ENCODE measurements around the gene CIBAR2. TPM values are rescaled to one million over a fixed set of nuclear protein-coding genes. Genes with fewer than 3 reads are reported as not detected.

Gene CIBAR2
- total RNA-seq, 4 donors from 2014 or later = not detected

DNA sequence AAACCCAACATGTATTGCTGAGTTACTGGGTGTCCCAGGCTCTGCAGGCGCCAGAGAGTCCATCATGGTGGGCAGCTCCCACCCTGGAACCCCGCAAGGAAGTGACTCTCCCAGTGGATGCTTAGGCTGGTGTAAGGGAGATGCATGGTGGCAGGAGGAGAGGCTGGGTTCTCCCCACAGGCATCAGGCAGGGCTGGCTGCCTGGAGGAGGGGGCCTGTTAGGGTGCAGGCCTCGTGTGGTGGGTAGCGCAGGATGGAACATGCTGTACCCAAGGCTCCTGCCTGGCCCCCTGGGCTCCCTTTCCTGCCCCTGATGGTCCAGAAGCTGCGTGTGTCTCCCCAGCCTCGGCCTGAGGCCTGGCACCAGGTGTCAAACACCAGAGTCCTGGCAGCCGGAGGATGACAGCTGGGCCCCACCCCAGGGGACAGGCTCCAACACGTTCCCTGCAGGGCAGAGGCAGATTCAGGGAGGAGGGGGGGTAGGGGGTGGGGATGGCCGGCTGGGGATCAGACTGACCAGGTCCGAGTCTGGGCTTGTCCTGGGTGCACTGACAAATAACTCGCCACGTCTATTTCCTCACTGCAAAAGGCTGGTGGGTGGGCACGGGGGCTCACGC is 40.2 kb upstream of the CIBAR2 start:
- H3K27ac ChIP-seq = peak overlapping the region in 1 of 3 donors; percentile 32
- no peak for DNase-seq
- 94 to 96% methylated on average over 11 to 12 of the region's 14 CpGs for WGBS, 2 donors
- intact Hi-C loops (cut with DNase I) = no loop called here
- no peaks in the 10 kb centered on the region for H3K36me3 ChIP-seq
- H3K4me1 ChIP-seq = peaks cover 27 to 46% of the 10 kb centered on the region in 2 donors
- no peaks in the 10 kb centered on the region for H3K27me3 ChIP-seq
- TF ChIP-seq POLR2A (IDR thresholded peaks at IDR 0.05) = no peak
- TF ChIP-seq, protein P1, sequence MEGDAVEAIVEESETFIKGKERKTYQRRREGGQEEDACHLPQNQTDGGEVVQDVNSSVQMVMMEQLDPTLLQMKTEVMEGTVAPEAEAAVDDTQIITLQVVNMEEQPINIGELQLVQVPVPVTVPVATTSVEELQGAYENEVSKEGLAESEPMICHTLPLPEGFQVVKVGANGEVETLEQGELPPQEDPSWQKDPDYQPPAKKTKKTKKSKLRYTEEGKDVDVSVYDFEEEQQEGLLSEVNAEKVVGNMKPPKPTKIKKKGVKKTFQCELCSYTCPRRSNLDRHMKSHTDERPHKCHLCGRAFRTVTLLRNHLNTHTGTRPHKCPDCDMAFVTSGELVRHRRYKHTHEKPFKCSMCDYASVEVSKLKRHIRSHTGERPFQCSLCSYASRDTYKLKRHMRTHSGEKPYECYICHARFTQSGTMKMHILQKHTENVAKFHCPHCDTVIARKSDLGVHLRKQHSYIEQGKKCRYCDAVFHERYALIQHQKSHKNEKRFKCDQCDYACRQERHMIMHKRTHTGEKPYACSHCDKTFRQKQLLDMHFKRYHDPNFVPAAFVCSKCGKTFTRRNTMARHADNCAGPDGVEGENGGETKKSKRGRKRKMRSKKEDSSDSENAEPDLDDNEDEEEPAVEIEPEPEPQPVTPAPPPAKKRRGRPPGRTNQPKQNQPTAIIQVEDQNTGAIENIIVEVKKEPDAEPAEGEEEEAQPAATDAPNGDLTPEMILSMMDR (IDR thresholded peaks at IDR 0.05) = no peak
- H3K4me3 ChIP-seq (replicated peaks in 1 of 3) = no peak overlapping the region
- no peaks in the 10 kb centered on the region for H3K9me3 ChIP-seq

DNA sequence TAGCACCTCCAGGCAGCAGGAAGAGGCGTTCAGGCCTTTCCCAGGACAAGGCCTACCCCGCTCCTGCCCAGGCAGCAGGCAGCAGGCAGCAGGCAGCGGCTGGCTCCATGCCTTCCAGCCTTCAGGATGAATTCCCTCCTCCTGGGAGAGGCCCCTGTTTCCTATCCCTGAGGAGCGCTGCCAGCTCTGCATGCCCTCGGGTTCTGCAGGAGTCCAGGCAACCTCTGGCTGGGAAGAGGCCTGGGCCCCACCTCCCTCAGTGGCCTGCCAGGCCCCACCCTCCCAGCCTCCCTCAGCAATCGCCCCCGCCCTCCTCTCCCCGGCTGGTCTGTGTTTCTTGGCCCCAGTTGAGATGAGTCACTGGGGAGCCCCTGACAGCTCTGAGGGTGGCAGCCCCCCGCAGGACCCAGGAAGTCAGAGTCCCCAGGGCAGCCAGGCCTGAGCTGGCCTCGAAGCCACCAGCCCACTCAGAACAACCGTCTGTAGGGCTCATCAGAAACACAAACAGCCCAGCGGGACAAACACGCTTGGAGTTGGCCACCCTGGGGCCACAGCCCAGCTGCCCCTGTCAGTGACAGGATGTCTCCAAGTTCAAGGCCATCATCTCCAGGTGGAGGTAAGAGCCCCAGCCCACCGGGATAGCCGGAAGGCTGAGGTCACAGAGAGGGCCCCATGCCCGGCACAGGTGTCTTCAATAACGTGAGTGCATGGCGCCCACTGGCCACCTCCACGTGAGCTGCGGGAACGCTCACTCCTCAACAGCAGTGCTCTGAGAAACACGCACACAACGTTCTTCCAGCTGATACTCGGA is 39.5 kb upstream of the CIBAR2 start:
- no peaks in the 10 kb centered on the region for H3K9me3 ChIP-seq
- H3K27ac ChIP-seq = peak overlapping the region; percentile 6 to 44 (median 32)
- no peaks in the 10 kb centered on the region for H3K27me3 ChIP-seq
- TF ChIP-seq POLR2A (IDR thresholded peaks at IDR 0.05) = no peak
- TF ChIP-seq, protein P1 (IDR thresholded peaks at IDR 0.05) = no peak
- intact Hi-C loops (cut with DNase I) = no loop called here
- WGBS, 2 donors = 65 to 69% methylated on average over 15 to 17 of the region's 24 CpGs
- no peak overlapping the region for H3K4me3 ChIP-seq (replicated peaks in 1 of 3)
- H3K4me1 ChIP-seq = peaks cover 27 to 50% of the 10 kb centered on the region in 2 donors
- H3K36me3 ChIP-seq = no peaks in the 10 kb centered on the region
- DNase-seq = peak; percentile 77 to 78

DNA sequence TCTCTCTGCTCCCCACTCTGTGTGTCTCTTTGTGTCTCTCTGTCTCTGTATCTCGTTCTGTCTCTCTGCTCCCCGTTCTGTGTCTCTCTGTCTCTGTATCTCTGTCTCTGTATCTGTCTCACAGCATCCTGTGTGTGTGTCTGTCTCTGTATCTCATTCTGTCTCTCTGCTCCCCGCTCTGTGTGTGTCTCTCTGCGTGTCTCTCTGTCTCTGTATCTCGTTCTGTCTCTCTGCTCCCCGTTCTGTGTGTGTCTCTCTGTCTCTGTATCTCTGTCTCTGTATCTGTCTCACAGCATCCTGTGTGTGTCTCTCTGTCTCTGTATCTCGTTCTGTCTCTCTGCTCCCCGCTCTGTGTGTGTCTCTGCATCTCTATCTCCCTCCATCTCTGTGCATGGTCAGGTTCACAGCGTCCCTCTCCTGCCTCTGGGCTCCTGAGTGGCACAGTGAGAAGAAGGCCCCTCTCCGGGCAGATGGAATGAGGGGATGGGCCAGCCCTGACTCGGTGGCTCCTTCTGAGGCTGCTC is 38.9 kb upstream of the CIBAR2 start:
- no peak for TF ChIP-seq POLR2A (IDR thresholded peaks at IDR 0.05)
- TF ChIP-seq, protein P1 (IDR thresholded peaks at IDR 0.05) = no peak
- 70 to 79% methylated on average over 11 of the region's 11 CpGs for WGBS, 2 donors
- peak overlapping the region in 2 of 3 donors; percentile 32 to 44 for H3K27ac ChIP-seq
- H3K27me3 ChIP-seq = no peaks in the 10 kb centered on the region
- no peaks in the 10 kb centered on the region for H3K9me3 ChIP-seq
- no peak overlapping the region for H3K4me3 ChIP-seq (replicated peaks in 1 of 3)
- no peaks in the 10 kb centered on the region for H3K36me3 ChIP-seq
- intact Hi-C loops (cut with DNase I) = no loop called here
- no peak for DNase-seq
- H3K4me1 ChIP-seq = peaks cover 27 to 57% of the 10 kb centered on the region in 2 donors

DNA sequence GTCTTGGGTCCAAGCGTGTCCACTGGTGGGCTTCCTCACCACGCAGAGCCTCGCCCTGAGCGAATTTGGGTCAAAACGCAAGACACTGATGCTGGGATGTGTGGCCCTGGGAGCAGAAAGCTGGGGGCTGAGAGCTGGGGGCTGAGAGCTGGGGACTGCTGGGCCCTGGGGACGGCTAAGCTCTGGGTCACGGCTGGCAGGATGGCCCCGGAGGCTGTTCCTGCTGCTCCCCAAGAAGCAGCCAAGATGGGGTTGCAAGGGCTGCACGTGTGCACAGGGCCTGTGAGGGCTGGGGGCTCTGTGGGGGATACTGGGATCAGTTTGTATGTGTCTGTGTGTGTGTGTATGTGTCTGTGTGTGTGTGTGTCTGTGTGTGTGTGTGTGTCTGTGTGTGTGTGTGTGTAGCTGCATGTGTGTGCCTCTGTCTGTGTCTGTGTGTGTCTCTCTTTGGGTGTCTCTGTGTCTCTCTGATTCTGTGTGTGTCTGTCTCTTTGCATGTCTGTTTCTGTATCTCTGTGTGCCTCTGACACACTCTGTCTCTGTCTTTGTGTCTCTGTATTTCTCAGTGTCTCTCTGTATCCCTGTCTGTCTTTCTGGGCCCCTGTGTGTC is 38.2 kb upstream of the CIBAR2 start:
- Histone ChIP-seq H3K9me3 (no peaks in the 10 kb centered on the region), H3K36me3 (no peaks in the 10 kb centered on the region), H3K4me3 (replicated peaks in 1 of 3) (no peak overlapping the region), H3K27me3 (no peaks in the 10 kb centered on the region), H3K27ac (no peak overlapping the region), H3K4me1 (peaks cover 27 to 64% of the 10 kb centered on the region in 2 donors)
- DNase-seq = no peak
- TF ChIP-seq POLR2A (IDR thresholded peaks at IDR 0.05) = no peak
- TF ChIP-seq, protein P1 (IDR thresholded peaks at IDR 0.05) = no peak
- intact Hi-C loops (cut with DNase I) = no loop called here
- WGBS, 2 donors = 92 to 95% methylated on average over 8 to 9 of the region's 9 CpGs
